ENCODE data around the gene PDE2A.

- TF ChIP-seq, protein P1, sequence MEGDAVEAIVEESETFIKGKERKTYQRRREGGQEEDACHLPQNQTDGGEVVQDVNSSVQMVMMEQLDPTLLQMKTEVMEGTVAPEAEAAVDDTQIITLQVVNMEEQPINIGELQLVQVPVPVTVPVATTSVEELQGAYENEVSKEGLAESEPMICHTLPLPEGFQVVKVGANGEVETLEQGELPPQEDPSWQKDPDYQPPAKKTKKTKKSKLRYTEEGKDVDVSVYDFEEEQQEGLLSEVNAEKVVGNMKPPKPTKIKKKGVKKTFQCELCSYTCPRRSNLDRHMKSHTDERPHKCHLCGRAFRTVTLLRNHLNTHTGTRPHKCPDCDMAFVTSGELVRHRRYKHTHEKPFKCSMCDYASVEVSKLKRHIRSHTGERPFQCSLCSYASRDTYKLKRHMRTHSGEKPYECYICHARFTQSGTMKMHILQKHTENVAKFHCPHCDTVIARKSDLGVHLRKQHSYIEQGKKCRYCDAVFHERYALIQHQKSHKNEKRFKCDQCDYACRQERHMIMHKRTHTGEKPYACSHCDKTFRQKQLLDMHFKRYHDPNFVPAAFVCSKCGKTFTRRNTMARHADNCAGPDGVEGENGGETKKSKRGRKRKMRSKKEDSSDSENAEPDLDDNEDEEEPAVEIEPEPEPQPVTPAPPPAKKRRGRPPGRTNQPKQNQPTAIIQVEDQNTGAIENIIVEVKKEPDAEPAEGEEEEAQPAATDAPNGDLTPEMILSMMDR (conservative IDR thresholded peaks at IDR 0.05; ENCODE audit: low read depth, low read length) = no peak
- TF ChIP-seq EZH2 (IDR thresholded peaks at IDR 0.05; ENCODE audit: borderline replicate concordance, low read depth, low read length, poor library complexity, severe bottlenecking) = no peak
Measured at GRCh38 chr11:72583177-72583553, 91.1 kb downstream of the PDE2A start.
